B cell (primary cell): Measurements from ENCODE around the gene CD1D.

Source experiments
- EZH2 ChIP-seq: IDR thresholded peaks from 2 replicates; pipeline ENCODE4 v1.6.1; 2012; ENCODE audit warnings: borderline replicate concordance, low read depth, mild to moderate bottlenecking, moderate library complexity, low read length; ENCODE audit not compliant: insufficient read depth, poor library complexity, severe bottlenecking
- TF ChIP-seq, protein P1 (sequence below): fragments of 200-600 bp; IDR thresholded peaks from one replicate; pipeline ENCODE4 v1.8.0; 2022; ENCODE audit warnings: antibody characterized with exemption, mild to moderate bottlenecking

DNA sequence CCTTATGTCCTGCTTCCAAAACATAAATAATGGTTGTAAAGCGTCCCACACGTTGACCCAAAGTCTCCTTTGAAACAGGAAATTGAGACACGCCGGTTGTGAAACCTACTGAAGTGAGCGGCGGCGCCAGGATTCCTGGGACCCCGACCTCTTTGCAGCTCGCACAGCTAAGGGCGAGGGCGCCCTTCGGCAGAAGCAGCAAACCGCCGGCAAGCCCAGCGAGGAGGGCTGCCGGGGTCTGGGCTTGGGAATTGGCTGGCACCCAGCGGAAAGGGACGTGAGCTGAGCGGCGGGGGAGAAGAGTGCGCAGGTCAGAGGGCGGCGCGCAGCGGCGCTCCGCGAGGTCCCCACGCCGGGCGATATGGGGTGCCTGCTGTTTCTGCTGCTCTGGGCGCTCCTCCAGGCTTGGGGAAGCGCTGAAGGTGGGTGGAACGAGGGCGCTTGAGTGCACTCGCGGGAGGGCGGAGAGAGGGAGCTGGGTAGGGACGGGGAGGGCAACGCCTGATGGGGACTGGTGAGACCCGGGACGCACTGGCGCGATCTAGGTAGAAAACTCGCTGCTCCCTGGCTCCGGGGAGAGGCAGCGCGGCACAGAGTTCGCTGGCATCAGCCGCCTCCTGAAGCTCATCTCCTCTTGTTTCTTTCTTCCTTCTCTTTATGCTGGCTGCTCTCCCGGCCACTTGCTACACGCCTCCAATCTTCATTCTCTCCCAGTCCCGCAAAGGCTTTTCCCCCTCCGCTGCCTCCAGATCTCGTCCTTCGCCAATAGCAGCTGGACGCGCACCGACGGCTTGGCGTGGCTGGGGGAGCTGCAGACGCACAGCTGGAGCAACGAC is at the start of gene CD1D:
- TF ChIP-seq, protein P1, sequence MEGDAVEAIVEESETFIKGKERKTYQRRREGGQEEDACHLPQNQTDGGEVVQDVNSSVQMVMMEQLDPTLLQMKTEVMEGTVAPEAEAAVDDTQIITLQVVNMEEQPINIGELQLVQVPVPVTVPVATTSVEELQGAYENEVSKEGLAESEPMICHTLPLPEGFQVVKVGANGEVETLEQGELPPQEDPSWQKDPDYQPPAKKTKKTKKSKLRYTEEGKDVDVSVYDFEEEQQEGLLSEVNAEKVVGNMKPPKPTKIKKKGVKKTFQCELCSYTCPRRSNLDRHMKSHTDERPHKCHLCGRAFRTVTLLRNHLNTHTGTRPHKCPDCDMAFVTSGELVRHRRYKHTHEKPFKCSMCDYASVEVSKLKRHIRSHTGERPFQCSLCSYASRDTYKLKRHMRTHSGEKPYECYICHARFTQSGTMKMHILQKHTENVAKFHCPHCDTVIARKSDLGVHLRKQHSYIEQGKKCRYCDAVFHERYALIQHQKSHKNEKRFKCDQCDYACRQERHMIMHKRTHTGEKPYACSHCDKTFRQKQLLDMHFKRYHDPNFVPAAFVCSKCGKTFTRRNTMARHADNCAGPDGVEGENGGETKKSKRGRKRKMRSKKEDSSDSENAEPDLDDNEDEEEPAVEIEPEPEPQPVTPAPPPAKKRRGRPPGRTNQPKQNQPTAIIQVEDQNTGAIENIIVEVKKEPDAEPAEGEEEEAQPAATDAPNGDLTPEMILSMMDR, result no peak
- no peak for TF ChIP-seq EZH2
